PFSK-1 (cell line): ENCODE data around the gene CNTLN.

ENCODE experiments used
- FOXP2 ChIP-seq: optimal IDR thresholded peaks from 2 replicates; pipeline ENCODE3; 2011; ENCODE audit warnings: borderline replicate concordance, control low read depth, inconsistent platforms; ENCODE audit not compliant: insufficient read depth; ENCODE audit errors: extremely low read length, extremely low read depth
- POLR2AphosphoS5 ChIP-seq: IDR thresholded peaks from 2 replicates; pipeline ENCODE4 v1.6.1; 2012; ENCODE audit warnings: low read depth, mild to moderate bottlenecking, control low read depth, low read length, moderate library complexity
- REST ChIP-seq, 2 experiments: IDR thresholded peaks; 2 replicates each; pipeline versions ENCODE4 v1.6.1 to v1.8.0; 2011 to 2012; ENCODE audit warnings: low read depth in 2 of 2, low read length in 2 of 2, control low read depth in 1 of 2, inconsistent platforms in 1 of 2, mild to moderate bottlenecking in 1 of 2, moderate library complexity in 1 of 2; ENCODE audit not compliant: insufficient read depth in 1 of 2
- SIN3A ChIP-seq: IDR thresholded peaks from 2 replicates; pipeline ENCODE4 v1.6.1; 2012; ENCODE audit warnings: mild to moderate bottlenecking, low read length, moderate library complexity, borderline replicate concordance; ENCODE audit not compliant: insufficient read depth
- TAF1 ChIP-seq: IDR thresholded peaks from 2 replicates; pipeline ENCODE4 v1.6.1; 2012; ENCODE audit warnings: low read length, control low read depth, borderline replicate concordance; ENCODE audit not compliant: insufficient read depth

CNTLN gene

GRCh38 chr9:17380126-17380861, 245.5 kb downstream of the CNTLN start:
- no peak for TF ChIP-seq REST (IDR thresholded peaks at IDR 0.05; ENCODE audit: insufficient read depth in 1 of 2, low read depth in 2 of 2, low read length in 2 of 2)
- no peak for TF ChIP-seq FOXP2
- no peak for TF ChIP-seq SIN3A
- TF ChIP-seq POLR2AphosphoS5 = no peak
- no peak for TF ChIP-seq TAF1

GRCh38 chr9:17387565-17387964, 252.7 kb downstream of the CNTLN start:
- TF ChIP-seq SIN3A = no peak
- TF ChIP-seq FOXP2 = no peak
- TF ChIP-seq POLR2AphosphoS5 = no peak
- TF ChIP-seq REST (IDR thresholded peaks at IDR 0.05; ENCODE audit: insufficient read depth in 1 of 2, low read depth in 2 of 2, low read length in 2 of 2) = no peak
- TF ChIP-seq TAF1 = no peak

GRCh38 chr9:17389026-17389425, 254.2 kb downstream of the CNTLN start:
- no peak for TF ChIP-seq TAF1
- TF ChIP-seq FOXP2 = no peak
- TF ChIP-seq REST (IDR thresholded peaks at IDR 0.05; ENCODE audit: insufficient read depth in 1 of 2, low read depth in 2 of 2, low read length in 2 of 2) = no peak
- no peak for TF ChIP-seq POLR2AphosphoS5
- TF ChIP-seq SIN3A = no peak

- no peak for TF ChIP-seq REST (IDR thresholded peaks at IDR 0.05; ENCODE audit: insufficient read depth in 1 of 2, low read depth in 2 of 2, low read length in 2 of 2)
- TF ChIP-seq POLR2AphosphoS5 = no peak
- no peak for TF ChIP-seq TAF1
- no peak for TF ChIP-seq SIN3A
- no peak for TF ChIP-seq FOXP2
Observed at GRCh38 chr9:17394881-17395510, 260.2 kb downstream of the CNTLN start.
